H1 (cell line): ENCODE results near the gene KIAA1671. TPM values are rescaled to one million over a fixed set of nuclear protein-coding genes. Genes with fewer than 3 reads are reported as not detected.

Source experiments
- CTCF ChIA-PET: fragments of 300-600 bp; sonication (Branson Sonifier 250); formaldehyde crosslinking; loops from one replicate; lab custom pipeline; 2021; ENCODE audit not compliant: partially characterized antibody; lab: Charles Lee
- POLR2A ChIA-PET: fragments of 300-600 bp; sonication (Branson Sonifier 250); formaldehyde crosslinking; loops from one replicate; lab custom pipeline; 2021; ENCODE audit warnings: inconsistent platforms; ENCODE audit not compliant: partially characterized antibody; lab: Charles Lee
- DNase-seq, 2 experiments: peaks; one replicate each; pipeline versions ENCODE4 v3.0.0 to v3.0.0-alpha.2; 2010 to 2022; ENCODE audit warnings: low spot score in 2 of 2, low read depth in 1 of 2, mixed read lengths in 1 of 2
- FAIRE-seq: peaks from 2 replicates; lab custom pipeline; 2011; peaks lifted over from hg19 to GRCh38; lab: Jason Lieb, UNC
- H2AFZ ChIP-seq: 2 replicates; pipeline ENCODE4 v1.8.1; 2012; ENCODE audit warnings: low read length, inconsistent platforms
- H2AK5ac ChIP-seq: 2 replicates; pipeline ENCODE4 v1.6.1; 2013; ENCODE audit warnings: low read depth, low read length
- H2BK120ac ChIP-seq: replicated peaks from 2 replicates; pipeline ENCODE3; 2013; ENCODE audit warnings: low read depth, low read length, inconsistent platforms
- H2BK12ac ChIP-seq: 2 replicates; pipeline ENCODE4 v1.6.1; 2013; ENCODE audit warnings: low read depth, low read length
- H2BK15ac ChIP-seq: 2 replicates; pipeline ENCODE4 v1.6.1; 2013; ENCODE audit warnings: low read length
- H2BK20ac ChIP-seq: 2 replicates; pipeline ENCODE4 v1.6.1; 2013; ENCODE audit warnings: low read length
- H2BK5ac ChIP-seq: 2 replicates; pipeline ENCODE4 v1.6.1; 2013; ENCODE audit warnings: low read depth, low read length
- H3K14ac ChIP-seq: 2 replicates; pipeline ENCODE4 v1.6.1; 2013; ENCODE audit warnings: inconsistent platforms; ENCODE audit not compliant: insufficient read length
- H3K18ac ChIP-seq: 2 replicates; pipeline ENCODE4 v1.6.1; 2013; ENCODE audit warnings: low read length; ENCODE audit errors: extremely low read depth
- H3K23ac ChIP-seq: 2 replicates; pipeline ENCODE4 v1.6.1; 2013; ENCODE audit warnings: inconsistent platforms; ENCODE audit not compliant: insufficient read length
- H3K23me2 ChIP-seq: 2 replicates; pipeline ENCODE4 v1.6.1; 2013; ENCODE audit warnings: low read depth, low read length
- H3K27ac ChIP-seq: 2 replicates; pipeline ENCODE4 v1.6.1; 2011; ENCODE audit warnings: low read depth, low read length, inconsistent platforms
- H3K27me3 ChIP-seq, 4 experiments: replicated peaks in 1 of 4; 1 replicate in 1 of 4; 2 replicates in 3 of 4; pipeline versions ENCODE4 v1.6.1 to v1.8.1; 2011 to 2013; ENCODE audit warnings: low read length in 3 of 4, mild to moderate bottlenecking in 3 of 4, inconsistent platforms in 2 of 4, mixed read lengths in 2 of 4, moderate library complexity in 1 of 4; ENCODE audit not compliant: control insufficient read depth in 3 of 4, insufficient read depth in 3 of 4; ENCODE audit errors: extremely low read depth in 1 of 4
- H3K36me3 ChIP-seq, 4 experiments: 2 replicates each; pipeline versions ENCODE4 v1.6.1 to v1.8.1; 2011 to 2013; ENCODE audit warnings: mild to moderate bottlenecking in 4 of 4, low read length in 3 of 4, moderate library complexity in 2 of 4, control low read depth in 1 of 4, inconsistent platforms in 1 of 4; ENCODE audit not compliant: insufficient read depth in 4 of 4, control insufficient read depth in 2 of 4
- H3K4ac ChIP-seq: replicated peaks from 2 replicates; pipeline ENCODE3; 2013; ENCODE audit warnings: low read length, low read depth, mixed read lengths, inconsistent platforms; ENCODE audit not compliant: insufficient read length
- H3K4me1 ChIP-seq, 4 experiments: replicated peaks in 1 of 4; 1 replicate in 1 of 4; 2 replicates in 3 of 4; pipeline versions ENCODE4 v1.6.1 to v1.8.1; 2011 to 2013; ENCODE audit warnings: low read length in 3 of 4, inconsistent platforms in 2 of 4, mixed read lengths in 1 of 4; ENCODE audit not compliant: insufficient read depth in 4 of 4, control insufficient read depth in 3 of 4
- H3K4me2 ChIP-seq, 2 experiments: 2 replicates each; pipeline versions ENCODE4 v1.6.1 to v1.8.1; 2011 to 2013; ENCODE audit warnings: low read depth in 2 of 2, low read length in 2 of 2, control low read depth in 1 of 2, inconsistent platforms in 1 of 2, mild to moderate bottlenecking in 1 of 2; ENCODE audit not compliant: insufficient read depth in 1 of 2
- H3K4me3 ChIP-seq, 4 experiments: fragments of 200-600, 300-600 bp in 1 of 4; sonication (generic), shearing (Covaris generic), sonication (Bioruptor Twin) in 1 of 4; 2 replicates each; pipeline versions ENCODE4 v1.5.1 to v1.8.1; 2011 to 2016; ENCODE audit warnings: low read length in 4 of 4, low read depth in 3 of 4, control low read depth in 2 of 4, inconsistent platforms in 2 of 4, mild to moderate bottlenecking in 2 of 4, mixed read lengths in 1 of 4, moderate library complexity in 1 of 4; ENCODE audit not compliant: insufficient read depth in 2 of 4; ENCODE audit errors: extremely low read depth in 1 of 4
- H3K56ac ChIP-seq: replicated peaks from 2 replicates; pipeline ENCODE3; 2013; ENCODE audit warnings: low read depth, mild to moderate bottlenecking, mixed read lengths, low read length, inconsistent platforms; ENCODE audit not compliant: insufficient read length
- H3K79me1 ChIP-seq: 2 replicates; pipeline ENCODE4 v1.6.1; 2013; ENCODE audit warnings: low read depth, low read length, control low read depth
- H3K79me2 ChIP-seq, 2 experiments: 2 replicates each; pipeline versions ENCODE4 v1.6.1 to v1.8.1; 2012 to 2013; ENCODE audit warnings: low read length in 2 of 2, mild to moderate bottlenecking in 2 of 2, inconsistent platforms in 1 of 2; ENCODE audit not compliant: insufficient read depth in 2 of 2, control insufficient read depth in 1 of 2
- H3K9ac ChIP-seq, 4 experiments: replicated peaks in 1 of 4; 1 replicate in 1 of 4; 2 replicates in 3 of 4; pipeline versions ENCODE4 v1.6.1 to v1.8.1; 2011 to 2013; ENCODE audit warnings: low read depth in 3 of 4, low read length in 3 of 4, control low read depth in 2 of 4, mild to moderate bottlenecking in 2 of 4, moderate library complexity in 2 of 4, inconsistent platforms in 1 of 4; ENCODE audit errors: extremely low read depth in 1 of 4
- H3K9me3 ChIP-seq, 2 experiments: 2 replicates each; pipeline versions ENCODE4 v1.6.1 to v1.8.1; 2012 to 2013; ENCODE audit warnings: mild to moderate bottlenecking in 2 of 2, moderate library complexity in 2 of 2, control low read depth in 1 of 2, inconsistent platforms in 1 of 2, low read depth in 1 of 2, low read length in 1 of 2, mixed read lengths in 1 of 2; ENCODE audit not compliant: insufficient read depth in 2 of 2
- H4K20me1 ChIP-seq, 2 experiments: replicated peaks in 1 of 2; 2 replicates each; pipeline versions ENCODE3 to v1.8.1; 2011 to 2013; ENCODE audit warnings: inconsistent platforms in 2 of 2, low read length in 2 of 2, mild to moderate bottlenecking in 1 of 2; ENCODE audit not compliant: insufficient read depth in 2 of 2, control insufficient read depth in 1 of 2
- H4K5ac ChIP-seq: 2 replicates; pipeline ENCODE4 v1.6.1; 2013; ENCODE audit warnings: low read length, low read depth, mixed read lengths, inconsistent platforms; ENCODE audit not compliant: insufficient read length
- H4K8ac ChIP-seq: 2 replicates; pipeline ENCODE4 v1.8.0; 2013; ENCODE audit warnings: mild to moderate bottlenecking, moderate library complexity, low read length, inconsistent platforms; ENCODE audit not compliant: insufficient read depth; ENCODE audit errors: extremely low read depth
- H4K91ac ChIP-seq: replicated peaks from 2 replicates; pipeline ENCODE3; 2013; ENCODE audit warnings: low read length, mixed read lengths, inconsistent platforms; ENCODE audit not compliant: insufficient read length
- CBX5 ChIP-seq: fragments of 300-800, 300-1000 bp; sonication (generic); IDR thresholded peaks from 2 replicates; pipeline ENCODE4 v1.7.1; 2016; ENCODE audit warnings: antibody characterized with exemption, low read length, low read depth
- CEBPB ChIP-seq: IDR thresholded peaks from 2 replicates; pipeline ENCODE4 v1.6.1; 2012; ENCODE audit warnings: low read depth, low read length
- KDM4A ChIP-seq: IDR thresholded peaks from one replicate; pipeline ENCODE4 v1.7.1; 2012; ENCODE audit warnings: low read depth, mild to moderate bottlenecking, moderate library complexity, low read length, inconsistent platforms; ENCODE audit not compliant: severe bottlenecking
- MAFK ChIP-seq: IDR thresholded peaks from 2 replicates; pipeline ENCODE4 v1.6.1; 2012; ENCODE audit warnings: low read depth, mild to moderate bottlenecking, improper control_type of control experiment, low read length
- MAX ChIP-seq: IDR thresholded peaks from 2 replicates; pipeline ENCODE4 v1.6.1; 2012; ENCODE audit warnings: inconsistent platforms
- POLR2AphosphoS5 ChIP-seq: IDR thresholded peaks from 2 replicates; pipeline ENCODE4 v1.6.1; 2011; ENCODE audit warnings: low read depth, low read length
- WGBS, 2 experiments: shearing (Covaris generic) in 1 of 2; methylation state at CpG; one replicate each; pipeline versions ENCODE4 v1.1.6 to v1.1.7; 2013 to 2015; ENCODE audit warnings: low lambda C conversion rate in 2 of 2, mixed read lengths in 2 of 2, inconsistent platforms in 1 of 2, low coverage in 1 of 2, missing lambda C conversion rate in 1 of 2; ENCODE audit not compliant: insufficient replicate concordance in 2 of 2, insufficient coverage in 1 of 2, insufficient read length in 1 of 2; ENCODE audit errors: extremely low coverage in 1 of 2, missing lambda C conversion rate in 1 of 2; 5-methylcytosine and 5-hydroxymethylcytosine counted together
- polyA plus RNA-seq, 7 experiments: library from polyadenylated mRNA; depleted of rRNA in 3 of 7; stranded (reverse) in 5 of 7; unstranded in 2 of 7; fragments of >200 nt in 5 of 7; fragments of 200-250 nt in 2 of 7; gene quantifications; 1 replicate in 5 of 7; 2 replicates in 1 of 7; 4 replicates in 1 of 7; pipeline versions ENCODE4 v1.2.1 to v1.2.3, GENCODE V29; 2011 to 2013; ENCODE audit warnings: missing spikeins in 2 of 7, mixed read lengths in 2 of 7
- total RNA-seq: library from RNA; stranded (reverse); fragmentation: NEBNext Ultra II Directional; extraction: Animal tissue kit (Norgen Biotek cat#: 25700); gene quantifications from 2 replicates; pipeline ENCODE4 v1.2.1, GENCODE V29; 2021

The KIAA1671 gene
- total and polyA plus RNA-seq, 2 of the 8 experiments (the other 6 are each of a cell fraction or from before 2014, with no cell fraction given) = 6.4 to 23.9 TPM

- H2BK15ac ChIP-seq = no peak overlapping the region
- H3K56ac ChIP-seq = no peak overlapping the region
- peaks cover 3 to 4% of the 10 kb centered on the region in 2 experiments for H4K20me1 ChIP-seq
- no peak overlapping the region for H4K8ac ChIP-seq
- no peak overlapping the region for H3K23ac ChIP-seq
- no peak overlapping the region; the same call in 1 of the 2 replicates for H3K18ac ChIP-seq
- H3K27ac ChIP-seq = no peak overlapping the region
- 82% methylated on average over 6 of the region's 6 CpGs; no CpG with 5 or more reads in 1 of the 2 experiments for WGBS, 2 experiments
- H4K5ac ChIP-seq = no peak overlapping the region
- ChIA-PET POLR2A (interaction anchor here (0.6 to 1.0 kb wide), 4 partner anchors 52 to 111 kb away, joined by 3 to 4 read pairs (median 4); no protein-coding TSS in a partner anchor), CTCF (interaction anchor here (0.8 to 11.6 kb wide), 28 partner anchors 8 to 279 kb away, joined by 3 to 221 read pairs (median 6); partner anchors contain the start of genes KIAA1671 and LHFPL7)
- H3K4me2 ChIP-seq = no peak overlapping the region
- H3K4ac ChIP-seq = no peak overlapping the region
- no peak overlapping the region for H2BK12ac ChIP-seq
- no peaks in the 10 kb centered on the region for H3K23me2 ChIP-seq
- H2BK20ac ChIP-seq = no peak overlapping the region; the same call in 1 of the 2 replicates
- H3K9ac ChIP-seq = no peak overlapping the region
- no peak overlapping the region for H2AK5ac ChIP-seq
- H4K91ac ChIP-seq = no peak overlapping the region
- H2BK120ac ChIP-seq = no peak overlapping the region
- no peaks in the 10 kb centered on the region for H3K27me3 ChIP-seq
- no peaks in the 10 kb centered on the region for H3K79me2 ChIP-seq
- FAIRE-seq (no peak), DNase-seq (no peak)
- no peak overlapping the region for H3K14ac ChIP-seq
- no peaks in the 10 kb centered on the region; the same call in 1 of the 2 replicates for H3K79me1 ChIP-seq
- no peak overlapping the region for H2BK5ac ChIP-seq
- H3K4me1 ChIP-seq = no peaks in the 10 kb centered on the region
- no peak overlapping the region for H3K4me3 ChIP-seq
- peaks cover 8 to 20% (median 11%) of the 10 kb centered on the region in 4 experiments; a peak in 5 of 8 replicates for H3K36me3 ChIP-seq
- peaks cover 10 to 14% of the 10 kb centered on the region in 2 experiments; a peak in 3 of 4 replicates for H3K9me3 ChIP-seq
- TF ChIP-seq KDM4A (no peak), CEBPB (no peak), MAX (no peak), POLR2AphosphoS5 (no peak), MAFK (no peak), CBX5 (no peak)
- no peak overlapping the region for H2AFZ ChIP-seq
Observed at GRCh38 chr22:25048071-25048470, 95.6 kb downstream of the KIAA1671 start.
